HepG2 (cell line): ENCODE results near the gene G0S2. TPM values are rescaled to one million over a fixed set of nuclear protein-coding genes. Genes with fewer than 3 reads are reported as not detected.

ENCODE experiments used
- ATAC-seq: fragments of 200-7000 bp; cut with Tn5 transposase; 3 replicates; pipeline ENCODE4 v1.9.1; 2020; ENCODE audit warnings: mild to moderate bottlenecking, moderate library complexity
- BruUV-seq: library from RNA; stranded (reverse); fragments of 400-500 nt; replicated peaks from 2 replicates; lab custom pipeline; 2021; lab: Mats Ljungman, UMichigan
- CTCF ChIA-PET: fragments of 300-600 bp; formaldehyde crosslinking; extraction: SDS; loops from one replicate; lab custom pipeline; 2021; ENCODE audit warnings: low total read pairs, inconsistent platforms, low intra/inter-chr PET ratio; lab: Yijun Ruan, JAX
- POLR2A ChIA-PET: fragments of 350-600 bp; sonication (Branson Sonifier 250); formaldehyde crosslinking; loops from one replicate; lab custom pipeline; 2020; ENCODE audit warnings: antibody characterized with exemption, inconsistent platforms; lab: Yijun Ruan, JAX
- DNase-seq: peaks from one replicate; pipeline ENCODE4 v3.0.0-alpha.2; 2015; ENCODE audit warnings: low spot score
- FAIRE-seq: peaks from 3 replicates; lab custom pipeline; 2011; peaks lifted over from hg19 to GRCh38; lab: Jason Lieb, UNC
- H2AFZ ChIP-seq: one replicate; pipeline ENCODE4 v1.6.1; 2011; ENCODE audit warnings: low read length, inconsistent platforms
- H3K27ac ChIP-seq: fragments of 300-600 bp; 3 replicates; pipeline ENCODE4 v1.8.0; 2011; ENCODE audit warnings: mixed run types, mild to moderate bottlenecking, mixed read lengths, low read length, inconsistent platforms; ENCODE audit not compliant: insufficient read depth; ENCODE audit errors: extremely low read length
- H3K27me3 ChIP-seq, 2 experiments: fragments of 200-600 bp in 1 of 2; 2 replicates in 1 of 2; 3 replicates in 1 of 2; pipeline versions ENCODE4 v1.6.0 to v1.8.0; 2011; ENCODE audit warnings: low read length in 2 of 2, mild to moderate bottlenecking in 2 of 2, moderate library complexity in 2 of 2, inconsistent platforms in 1 of 2; ENCODE audit not compliant: insufficient read depth in 2 of 2, control insufficient read depth in 1 of 2
- H3K36me3 ChIP-seq, 2 experiments: fragments of 200-600 bp in 1 of 2; replicated peaks in 1 of 2; 2 replicates in 1 of 2; 3 replicates in 1 of 2; pipeline versions ENCODE4 v1.5.1 to v1.8.0; 2011; ENCODE audit warnings: low read length in 2 of 2, inconsistent platforms in 1 of 2; ENCODE audit not compliant: insufficient read depth in 2 of 2, control insufficient read depth in 1 of 2
- H3K4me1 ChIP-seq: 2 replicates; pipeline ENCODE4 v1.5.1; 2012; ENCODE audit warnings: low read length, inconsistent platforms; ENCODE audit not compliant: insufficient read depth
- H3K4me2 ChIP-seq: 2 replicates; pipeline ENCODE4 v1.6.0; 2011; ENCODE audit warnings: low read depth, low read length, inconsistent platforms
- H3K4me3 ChIP-seq, 3 experiments: fragments of 200-600 bp in 1 of 3; sonication (generic), shearing (Covaris generic) in 1 of 3; replicated peaks in 1 of 3; 2 replicates each; pipeline ENCODE4 v1.5.1; 2011 to 2016; ENCODE audit warnings: low read length in 3 of 3, inconsistent platforms in 2 of 3, low read depth in 2 of 3, mild to moderate bottlenecking in 2 of 3, control low read depth in 1 of 3, mixed read lengths in 1 of 3; ENCODE audit not compliant: insufficient read depth in 1 of 3
- H3K79me2 ChIP-seq: one replicate; pipeline ENCODE4 v1.6.1; 2011; ENCODE audit warnings: low read length, inconsistent platforms; ENCODE audit not compliant: insufficient read depth
- H3K9ac ChIP-seq: 2 replicates; pipeline ENCODE4 v1.6.0; 2011; ENCODE audit warnings: mild to moderate bottlenecking, low read depth, low read length, inconsistent platforms; ENCODE audit not compliant: insufficient read depth
- H3K9me3 ChIP-seq: 2 replicates; pipeline ENCODE4 v1.5.1; 2012; ENCODE audit warnings: mild to moderate bottlenecking, low read length
- H4K20me1 ChIP-seq: 2 replicates; pipeline ENCODE4 v1.6.0; 2011; ENCODE audit warnings: inconsistent platforms, mild to moderate bottlenecking, low read length, moderate library complexity; ENCODE audit not compliant: insufficient read depth
- KLF16 ChIP-seq, 2 experiments: sonication (generic) in 1 of 2; formaldehyde crosslinking in 1 of 2; IDR thresholded peaks; 2 replicates each; pipeline versions ENCODE4 v1.6.1 to v1.8.0; 2016 to 2023; ENCODE audit warnings: missing genetic modification reagents in 2 of 2, missing compliant biosample characterization in 1 of 2
- RAD21 ChIP-seq: fragments of 450-650 bp; formaldehyde crosslinking; IDR thresholded peaks from 2 replicates; pipeline ENCODE4 v1.5.0; 2020; ENCODE audit warnings: mild to moderate bottlenecking
- SMC3 ChIP-seq: IDR thresholded peaks from 2 replicates; pipeline ENCODE4 v1.6.1; 2011; ENCODE audit warnings: low read length, improper control_type of control experiment
- STAG1 ChIP-seq: sonication (generic); formaldehyde crosslinking; IDR thresholded peaks from 2 replicates; pipeline ENCODE4 v1.4.0; 2020; ENCODE audit warnings: missing genetic modification reagents
- ZNF652 ChIP-seq: IDR thresholded peaks from 2 replicates; pipeline ENCODE4 v1.6.1; 2016; ENCODE audit warnings: low read depth, borderline replicate concordance
- WGBS: methylation state at CpG from one replicate; pipeline ENCODE4 v1.1.6; 2017; ENCODE audit warnings: low lambda C conversion rate; 5-methylcytosine and 5-hydroxymethylcytosine counted together
- in situ Hi-C: cut with HindIII; loops from 2 replicates; pipeline ENCODE4 v1.10.0; 2017; ENCODE audit warnings: low pct_unique_long_range_greater_than_20kb; ENCODE audit not compliant: extremely low pct_ligation_motif_present
- intact Hi-C: fragments of 100-400 bp; cut with micrococcal nuclease; formaldehyde crosslinking; loops from one replicate; pipeline ENCODE4 v1.10.0; 2022; ENCODE audit not compliant: unreplicated experiment
- polyA plus RNA-seq, 8 experiments: library from polyadenylated mRNA; depleted of rRNA in 3 of 8; stranded (reverse) in 7 of 8; unstranded in 1 of 8; fragments of >200 nt; fragmentation: Illumina TruSeq in 4 of 8; extraction: Trizol in 4 of 8; gene quantifications; 2 replicates each; pipeline versions ENCODE4 v1.2.1 to v1.2.3, GENCODE V29; 2011 to 2016; ENCODE audit warnings: low read depth in 4 of 8, missing spikeins in 1 of 8, mixed read lengths in 1 of 8; ENCODE audit not compliant: insufficient read depth in 1 of 8
- total RNA-seq, 5 experiments: library from RNA; depleted of rRNA; stranded (reverse); fragments of >200 nt; fragmentation: Illumina TruSeq; extraction: Trizol; gene quantifications; 2 replicates each; pipeline ENCODE4 v1.2.3, GENCODE V29; 2016; ENCODE audit warnings: low read depth in 1 of 5
- TF ChIP-seq, protein P1 (sequence below): sonication (generic); formaldehyde crosslinking; IDR thresholded peaks from 2 replicates; pipeline ENCODE4 v1.5.0; 2020; ENCODE audit warnings: mild to moderate bottlenecking, missing genetic modification reagents, moderate library complexity

G0S2 gene
- total and polyA plus RNA-seq, 2 of the 13 experiments (the other 11 are each of a cell fraction or from before 2014, with no cell fraction given), result not detected

DNA sequence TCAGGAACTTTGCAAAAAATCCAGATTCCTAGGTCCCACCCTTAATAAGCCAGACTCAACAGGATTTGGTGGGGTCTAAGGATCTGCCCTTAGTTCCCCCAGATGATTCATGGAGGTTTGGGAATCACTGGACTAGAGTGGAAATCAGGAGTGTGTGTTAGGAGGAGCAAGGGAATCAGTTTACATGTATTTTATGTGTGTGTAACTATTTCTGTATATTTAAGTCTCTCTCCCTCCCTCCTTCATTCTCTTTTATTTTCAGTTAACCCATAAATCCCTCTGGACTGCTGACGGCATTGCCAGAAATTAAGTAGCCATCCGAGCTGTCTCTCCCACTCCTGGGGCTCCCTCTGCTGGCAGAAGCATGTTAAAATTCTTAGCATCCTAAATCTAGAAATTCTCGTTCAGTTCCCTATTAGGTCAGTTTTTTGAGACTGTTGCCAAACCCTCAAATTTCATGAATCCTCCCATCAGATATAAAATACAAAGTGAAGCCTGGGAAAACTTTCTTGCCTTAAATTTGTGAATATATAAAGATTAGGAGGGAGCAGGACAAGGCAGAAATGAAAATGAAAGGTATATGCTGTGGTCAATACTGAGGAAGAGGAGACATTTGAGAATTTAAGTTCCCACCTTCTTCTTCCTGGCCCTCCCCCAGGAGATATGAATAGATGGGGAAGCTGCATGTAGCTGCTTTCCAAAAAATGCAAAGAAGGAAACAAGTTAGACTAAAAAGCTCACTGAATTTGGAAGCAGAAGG is 17.7 kb downstream of the G0S2 start:
- ChIA-PET CTCF (interaction anchor here (0.8 to 1.7 kb wide), 6 partner anchors 46 to 127 kb away, joined by 4 to 16 read pairs (median 6); no protein-coding TSS in a partner anchor), POLR2A (no interaction called here)
- intact Hi-C loops (loop anchor here (1.0 to 2.0 kb wide), 4 partner anchors 47 to 124 kb away; no protein-coding TSS in a partner anchor), in situ Hi-C loops (loop anchor here (5.0 kb wide), 1 partner anchor 116 kb away; no protein-coding TSS in a partner anchor)
- no peak overlapping the region for H3K9ac ChIP-seq
- FAIRE-seq (peak; percentile 68), DNase-seq (peak; percentile 54), ATAC-seq (peak; percentile 63)
- H3K27ac ChIP-seq, result no peak overlapping the region
- H3K4me3 ChIP-seq, result no peak overlapping the region
- H3K27me3 ChIP-seq, result no peaks in the 10 kb centered on the region
- TF ChIP-seq STAG1 (CRISPR knock-in tag) (peak; percentile 83), KLF16 (CRISPR knock-in tag; IDR thresholded peaks at IDR 0.05) (no peak), SMC3 (peak; percentile 85), RAD21 (CRISPR knock-in tag) (peak; percentile 51; the same call in 1 of the 2 replicates), ZNF652 (CRISPR knock-in tag) (peak; percentile 57; the same call in 1 of the 2 replicates)
- TF ChIP-seq, protein P1, sequence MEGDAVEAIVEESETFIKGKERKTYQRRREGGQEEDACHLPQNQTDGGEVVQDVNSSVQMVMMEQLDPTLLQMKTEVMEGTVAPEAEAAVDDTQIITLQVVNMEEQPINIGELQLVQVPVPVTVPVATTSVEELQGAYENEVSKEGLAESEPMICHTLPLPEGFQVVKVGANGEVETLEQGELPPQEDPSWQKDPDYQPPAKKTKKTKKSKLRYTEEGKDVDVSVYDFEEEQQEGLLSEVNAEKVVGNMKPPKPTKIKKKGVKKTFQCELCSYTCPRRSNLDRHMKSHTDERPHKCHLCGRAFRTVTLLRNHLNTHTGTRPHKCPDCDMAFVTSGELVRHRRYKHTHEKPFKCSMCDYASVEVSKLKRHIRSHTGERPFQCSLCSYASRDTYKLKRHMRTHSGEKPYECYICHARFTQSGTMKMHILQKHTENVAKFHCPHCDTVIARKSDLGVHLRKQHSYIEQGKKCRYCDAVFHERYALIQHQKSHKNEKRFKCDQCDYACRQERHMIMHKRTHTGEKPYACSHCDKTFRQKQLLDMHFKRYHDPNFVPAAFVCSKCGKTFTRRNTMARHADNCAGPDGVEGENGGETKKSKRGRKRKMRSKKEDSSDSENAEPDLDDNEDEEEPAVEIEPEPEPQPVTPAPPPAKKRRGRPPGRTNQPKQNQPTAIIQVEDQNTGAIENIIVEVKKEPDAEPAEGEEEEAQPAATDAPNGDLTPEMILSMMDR (CRISPR knock-in tag), result peak; percentile 80
- H3K79me2 ChIP-seq, result no peaks in the 10 kb centered on the region
- no peaks in the 10 kb centered on the region for H3K4me1 ChIP-seq
- no peaks in the 10 kb centered on the region for H3K36me3 ChIP-seq
- no TSS peak for BruUV-seq
- WGBS, result 0% methylated on average over 3 of the region's 3 CpGs
- H2AFZ ChIP-seq, result no peak overlapping the region
- no peaks in the 10 kb centered on the region for H3K9me3 ChIP-seq
- H3K4me2 ChIP-seq, result no peak overlapping the region
- no peaks in the 10 kb centered on the region for H4K20me1 ChIP-seq
